H9 (cell line): ENCODE measurements around the gene PRR36. TPM values are rescaled to one million over a fixed set of nuclear protein-coding genes. Genes with fewer than 3 reads are reported as not detected.

Experiments
- DNase-seq: peaks from one replicate; pipeline ENCODE4 v3.0.0-alpha.2; 2017
- H2AFZ ChIP-seq: one replicate; pipeline ENCODE4 v1.6.1; 2013; ENCODE audit warnings: mild to moderate bottlenecking, low read length, control low read depth, moderate library complexity
- H2AK5ac ChIP-seq: 2 replicates; pipeline ENCODE4 v1.6.1; 2013; ENCODE audit warnings: low read length, control low read depth, mixed read lengths; ENCODE audit not compliant: insufficient read length
- H2BK120ac ChIP-seq: one replicate; pipeline ENCODE4 v1.6.1; 2013; ENCODE audit warnings: low read depth, mild to moderate bottlenecking, low read length, control low read depth, inconsistent platforms; ENCODE audit not compliant: poor library complexity, severe bottlenecking
- H2BK12ac ChIP-seq: 2 replicates; pipeline ENCODE4 v1.6.1; 2013; ENCODE audit warnings: low read length, control low read depth, mixed read lengths, low read depth; ENCODE audit not compliant: insufficient read length
- H2BK15ac ChIP-seq: 2 replicates; pipeline ENCODE4 v1.6.1; 2013; ENCODE audit warnings: low read depth, low read length, control low read depth
- H2BK20ac ChIP-seq: one replicate; pipeline ENCODE4 v1.6.1; 2013; ENCODE audit warnings: low read depth, mild to moderate bottlenecking, low read length, control low read depth, inconsistent platforms; ENCODE audit not compliant: poor library complexity, severe bottlenecking
- H2BK5ac ChIP-seq: 2 replicates; pipeline ENCODE4 v1.6.1; 2013; ENCODE audit warnings: low read length, control low read depth, mixed read lengths; ENCODE audit not compliant: insufficient read length
- H3K14ac ChIP-seq: 2 replicates; pipeline ENCODE4 v1.6.1; 2013; ENCODE audit warnings: low read length, control low read depth; ENCODE audit not compliant: insufficient read depth
- H3K18ac ChIP-seq: 2 replicates; pipeline ENCODE4 v1.6.1; 2013; ENCODE audit warnings: low read depth, mild to moderate bottlenecking, mixed read lengths, low read length, control low read depth; ENCODE audit not compliant: insufficient read length
- H3K23ac ChIP-seq: 2 replicates; pipeline ENCODE4 v1.6.1; 2013; ENCODE audit warnings: low read length, control low read depth, mixed read lengths, low read depth; ENCODE audit not compliant: insufficient read length
- H3K23me2 ChIP-seq: 2 replicates; pipeline ENCODE4 v1.6.1; 2013; ENCODE audit warnings: low read depth, mild to moderate bottlenecking, mixed read lengths, low read length, control low read depth; ENCODE audit not compliant: insufficient read length, poor library complexity, severe bottlenecking
- H3K27ac ChIP-seq: 2 replicates; pipeline ENCODE4 v1.5.1; 2013; ENCODE audit warnings: low read length, control low read depth, mixed read lengths, low read depth; ENCODE audit not compliant: insufficient read length
- H3K27me3 ChIP-seq: 2 replicates; pipeline ENCODE4 v1.6.1; 2013; ENCODE audit warnings: low read length, control low read depth, inconsistent platforms; ENCODE audit not compliant: insufficient read depth
- H3K4ac ChIP-seq: 2 replicates; pipeline ENCODE4 v1.6.1; 2013; ENCODE audit warnings: low read depth, mild to moderate bottlenecking, control low read depth, inconsistent platforms, low read length, moderate library complexity
- H3K4me1 ChIP-seq: 2 replicates; pipeline ENCODE4 v1.6.1; 2013; ENCODE audit warnings: low read length, control low read depth, inconsistent platforms; ENCODE audit not compliant: insufficient read depth
- H3K4me2 ChIP-seq: 2 replicates; pipeline ENCODE4 v1.6.1; 2013; ENCODE audit warnings: low read length, control low read depth, mixed read lengths; ENCODE audit not compliant: insufficient read length, insufficient read depth
- H3K56ac ChIP-seq: 2 replicates; pipeline ENCODE4 v1.6.1; 2013; ENCODE audit warnings: low read depth, mild to moderate bottlenecking, mixed read lengths, low read length, control low read depth; ENCODE audit not compliant: insufficient read length
- H3K79me1 ChIP-seq: 2 replicates; pipeline ENCODE4 v1.6.1; 2013; ENCODE audit warnings: low read depth, mild to moderate bottlenecking, moderate library complexity, low read length, control low read depth, inconsistent platforms; ENCODE audit not compliant: insufficient read depth, poor library complexity, severe bottlenecking
- H3K79me2 ChIP-seq: 2 replicates; pipeline ENCODE4 v1.6.1; 2013; ENCODE audit warnings: low read length, control low read depth, inconsistent platforms; ENCODE audit not compliant: insufficient read depth
- H3K9ac ChIP-seq: 2 replicates; pipeline ENCODE4 v1.6.1; 2013; ENCODE audit warnings: low read length, control low read depth, mixed read lengths; ENCODE audit not compliant: insufficient read length; ENCODE audit errors: extremely low read depth
- H3K9me3 ChIP-seq: one replicate; pipeline ENCODE4 v1.6.1; 2013; ENCODE audit warnings: low read depth, low read length, inconsistent platforms; ENCODE audit not compliant: control insufficient read depth
- H3T11ph ChIP-seq: one replicate; pipeline ENCODE4 v1.6.1; 2013; ENCODE audit warnings: mild to moderate bottlenecking, low read length, control low read depth, inconsistent platforms
- H4K20me1 ChIP-seq: one replicate; pipeline ENCODE4 v1.6.1; 2013; ENCODE audit not compliant: control insufficient read depth, insufficient read length, insufficient read depth
- H4K5ac ChIP-seq: 2 replicates; pipeline ENCODE4 v1.6.1; 2013; ENCODE audit warnings: low read depth, mild to moderate bottlenecking, mixed read lengths, low read length, control low read depth; ENCODE audit not compliant: insufficient read length
- H4K8ac ChIP-seq: replicated peaks from 2 replicates; pipeline ENCODE4 v1.6.1; 2013; ENCODE audit warnings: low read length, control low read depth, mixed read lengths, low read depth; ENCODE audit not compliant: insufficient read length
- H4K91ac ChIP-seq: 2 replicates; pipeline ENCODE4 v1.6.1; 2013; ENCODE audit warnings: low read depth, mild to moderate bottlenecking, moderate library complexity, mixed read lengths, low read length, control low read depth; ENCODE audit not compliant: insufficient read length
- H3K27ac Mint-ChIP-seq, 3 experiments: 2 replicates in 2 of 3; 3 replicates in 1 of 3; pipeline ENCODE4 v1.8.0; 2020 to 2021; ENCODE audit warnings: mixed read lengths in 3 of 3, mild to moderate bottlenecking in 1 of 3, moderate library complexity in 1 of 3
- H3K27me3 Mint-ChIP-seq: 2 replicates; pipeline ENCODE4 v1.8.0; 2021; ENCODE audit warnings: low read depth, mild to moderate bottlenecking, moderate library complexity, mixed read lengths
- H3K36me3 Mint-ChIP-seq, 3 experiments: 2 replicates in 2 of 3; 3 replicates in 1 of 3; pipeline ENCODE4 v1.8.0; 2020 to 2021; ENCODE audit warnings: low read depth in 3 of 3, mixed read lengths in 3 of 3; ENCODE audit not compliant: insufficient read depth in 1 of 3
- H3K4me1 Mint-ChIP-seq, 2 experiments: 2 replicates each; pipeline ENCODE4 v1.8.0; 2020; ENCODE audit warnings: mixed read lengths in 2 of 2
- H3K4me3 Mint-ChIP-seq, 2 experiments: 2 replicates in 1 of 2; 3 replicates in 1 of 2; pipeline ENCODE4 v1.8.0; 2020 to 2021; ENCODE audit warnings: mild to moderate bottlenecking in 2 of 2, mixed read lengths in 2 of 2, moderate library complexity in 1 of 2
- H3K9me3 Mint-ChIP-seq, 2 experiments: 2 replicates in 1 of 2; 3 replicates in 1 of 2; pipeline ENCODE4 v1.8.0; 2020; ENCODE audit warnings: mild to moderate bottlenecking in 2 of 2, mixed read lengths in 2 of 2, moderate library complexity in 1 of 2
- WGBS: extraction: QIAGEN DNeasy Blood & Tissue Kit; methylation state at CpG from one replicate; pipeline ENCODE4 v1.1.7; 2013; ENCODE audit warnings: missing lambda C conversion rate, low lambda C conversion rate, mixed read lengths; ENCODE audit not compliant: insufficient read length; ENCODE audit errors: extremely low coverage; 5-methylcytosine and 5-hydroxymethylcytosine counted together
- total RNA-seq: library from RNA; stranded (reverse); gene quantifications from 2 replicates; pipeline ENCODE4 v1.2.1, GENCODE V29; 2021
- TF ChIP-seq, protein P1 (sequence below): fragments of 200-600 bp; sonication (generic); conservative IDR thresholded peaks from 3 replicates; pipeline ENCODE4 v1.8.0; 2021; ENCODE audit warnings: antibody characterized with exemption, mild to moderate bottlenecking

Gene PRR36
- total RNA-seq, 1 experiment from 2014 or later = 20.4 TPM

DNA sequence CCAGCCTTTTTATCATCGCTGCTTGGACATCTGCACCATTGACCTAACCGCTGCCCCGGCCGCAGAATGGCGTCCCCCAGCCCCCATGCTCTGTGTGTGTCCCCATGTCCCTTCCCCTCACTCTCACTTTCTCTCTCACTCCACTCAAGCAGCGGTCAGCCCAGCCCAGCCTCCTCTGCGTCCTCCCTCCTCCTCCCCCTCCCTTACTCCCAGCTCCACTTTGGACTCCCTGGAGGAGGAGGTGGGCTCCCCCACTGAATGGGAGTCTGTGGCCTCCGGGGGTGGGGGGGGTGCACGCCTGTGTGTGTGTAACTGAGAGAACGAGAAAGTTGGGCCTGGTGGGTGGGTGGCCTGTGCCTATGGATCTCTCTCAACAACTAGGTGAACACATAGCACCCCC lies 31.7 kb upstream of the PRR36 start:
- H3T11ph ChIP-seq = no peak overlapping the region
- H3K9ac ChIP-seq = no peak overlapping the region
- Mint-ChIP-seq H3K36me3 (peaks cover 10 to 23% (median 15%) of the 10 kb centered on the region in 3 experiments), H3K9me3 (no peaks in the 10 kb centered on the region; a peak in 3 of 5 replicates), H3K4me3 (peak overlapping the region; percentile 40 to 66; a peak in 3 of 5 replicates), H3K27ac (peak overlapping the region in 2 of 3 experiments; percentile 31 to 42; a peak in 2 of 7 replicates), H3K27me3 (peaks cover 3% of the 10 kb centered on the region), H3K4me1 (peaks cover 15 to 24% of the 10 kb centered on the region in 2 experiments)
- H3K27me3 ChIP-seq = no peaks in the 10 kb centered on the region
- H3K27ac ChIP-seq = no peak overlapping the region
- H3K18ac ChIP-seq = no peak overlapping the region
- no peak overlapping the region for H2BK12ac ChIP-seq
- H3K9me3 ChIP-seq = no peaks in the 10 kb centered on the region
- no peak overlapping the region for H4K8ac ChIP-seq
- no peak overlapping the region for H2BK20ac ChIP-seq
- H4K5ac ChIP-seq = no peak overlapping the region
- no peaks in the 10 kb centered on the region for H3K79me1 ChIP-seq
- H4K20me1 ChIP-seq = no peaks in the 10 kb centered on the region
- H3K4me2 ChIP-seq = no peak overlapping the region
- WGBS = no CpG with 5 or more reads among the region's 10 CpGs
- H2AFZ ChIP-seq = no peak overlapping the region
- no peak overlapping the region for H3K56ac ChIP-seq
- H2BK15ac ChIP-seq = no peak overlapping the region
- H3K4ac ChIP-seq = no peak overlapping the region
- no peak overlapping the region for H2AK5ac ChIP-seq
- H2BK120ac ChIP-seq = no peak overlapping the region
- H3K4me1 ChIP-seq = 0 out of 2 replicates have a peak, but pooled peaks cover 4% of the 10 kb centered on the region
- H2BK5ac ChIP-seq = no peak overlapping the region
- H3K23me2 ChIP-seq = peaks cover 19% of the 10 kb centered on the region
- TF ChIP-seq, protein P1, sequence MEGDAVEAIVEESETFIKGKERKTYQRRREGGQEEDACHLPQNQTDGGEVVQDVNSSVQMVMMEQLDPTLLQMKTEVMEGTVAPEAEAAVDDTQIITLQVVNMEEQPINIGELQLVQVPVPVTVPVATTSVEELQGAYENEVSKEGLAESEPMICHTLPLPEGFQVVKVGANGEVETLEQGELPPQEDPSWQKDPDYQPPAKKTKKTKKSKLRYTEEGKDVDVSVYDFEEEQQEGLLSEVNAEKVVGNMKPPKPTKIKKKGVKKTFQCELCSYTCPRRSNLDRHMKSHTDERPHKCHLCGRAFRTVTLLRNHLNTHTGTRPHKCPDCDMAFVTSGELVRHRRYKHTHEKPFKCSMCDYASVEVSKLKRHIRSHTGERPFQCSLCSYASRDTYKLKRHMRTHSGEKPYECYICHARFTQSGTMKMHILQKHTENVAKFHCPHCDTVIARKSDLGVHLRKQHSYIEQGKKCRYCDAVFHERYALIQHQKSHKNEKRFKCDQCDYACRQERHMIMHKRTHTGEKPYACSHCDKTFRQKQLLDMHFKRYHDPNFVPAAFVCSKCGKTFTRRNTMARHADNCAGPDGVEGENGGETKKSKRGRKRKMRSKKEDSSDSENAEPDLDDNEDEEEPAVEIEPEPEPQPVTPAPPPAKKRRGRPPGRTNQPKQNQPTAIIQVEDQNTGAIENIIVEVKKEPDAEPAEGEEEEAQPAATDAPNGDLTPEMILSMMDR = no peak
- H3K23ac ChIP-seq = no peak overlapping the region
- no peak overlapping the region for H4K91ac ChIP-seq
- H3K79me2 ChIP-seq = peaks cover 6% of the 10 kb centered on the region; the same call in 1 of the 2 replicates
- no peak overlapping the region for H3K14ac ChIP-seq
- no peak for DNase-seq
